ENCODE data around the gene OPCML.

The OPCML gene

GRCh38 chr11:133127741-133128140 is 404.6 kb downstream of the OPCML start:
- in situ Hi-C loops (cut with MboI; ENCODE audit: low sequenced_read_pairs, unreplicated experiment): no loop called here
- TF ChIP-seq CTCF (IDR thresholded peaks at IDR 0.05; ENCODE audit: borderline replicate concordance, control extremely low read depth, extremely low read depth, insufficient read depth, missing control alignments): no peak
- DNase-seq (ENCODE audit: low spot score): no peak

GRCh38 chr11:133123796-133124195 is 408.5 kb downstream of the OPCML start:
- in situ Hi-C loops (cut with MboI; ENCODE audit: low sequenced_read_pairs, unreplicated experiment): no loop called here
- TF ChIP-seq CTCF (IDR thresholded peaks at IDR 0.05; ENCODE audit: borderline replicate concordance, control extremely low read depth, extremely low read depth, insufficient read depth, missing control alignments): no peak
- no peak for DNase-seq (ENCODE audit: low spot score)

GRCh38 chr11:133123366-133123765 is 408.9 kb downstream of the OPCML start:
- in situ Hi-C loops (cut with MboI; ENCODE audit: low sequenced_read_pairs, unreplicated experiment): no loop called here
- DNase-seq (ENCODE audit: low spot score): no peak
- no peak for TF ChIP-seq CTCF (IDR thresholded peaks at IDR 0.05; ENCODE audit: borderline replicate concordance, control extremely low read depth, extremely low read depth, insufficient read depth, missing control alignments)

GRCh38 chr11:133122256-133122655 is 410.0 kb downstream of the OPCML start:
- no peak for TF ChIP-seq CTCF (IDR thresholded peaks at IDR 0.05; ENCODE audit: borderline replicate concordance, control extremely low read depth, extremely low read depth, insufficient read depth, missing control alignments)
- DNase-seq (ENCODE audit: low spot score): no peak
- in situ Hi-C loops (cut with MboI; ENCODE audit: low sequenced_read_pairs, unreplicated experiment): no loop called here

DNA sequence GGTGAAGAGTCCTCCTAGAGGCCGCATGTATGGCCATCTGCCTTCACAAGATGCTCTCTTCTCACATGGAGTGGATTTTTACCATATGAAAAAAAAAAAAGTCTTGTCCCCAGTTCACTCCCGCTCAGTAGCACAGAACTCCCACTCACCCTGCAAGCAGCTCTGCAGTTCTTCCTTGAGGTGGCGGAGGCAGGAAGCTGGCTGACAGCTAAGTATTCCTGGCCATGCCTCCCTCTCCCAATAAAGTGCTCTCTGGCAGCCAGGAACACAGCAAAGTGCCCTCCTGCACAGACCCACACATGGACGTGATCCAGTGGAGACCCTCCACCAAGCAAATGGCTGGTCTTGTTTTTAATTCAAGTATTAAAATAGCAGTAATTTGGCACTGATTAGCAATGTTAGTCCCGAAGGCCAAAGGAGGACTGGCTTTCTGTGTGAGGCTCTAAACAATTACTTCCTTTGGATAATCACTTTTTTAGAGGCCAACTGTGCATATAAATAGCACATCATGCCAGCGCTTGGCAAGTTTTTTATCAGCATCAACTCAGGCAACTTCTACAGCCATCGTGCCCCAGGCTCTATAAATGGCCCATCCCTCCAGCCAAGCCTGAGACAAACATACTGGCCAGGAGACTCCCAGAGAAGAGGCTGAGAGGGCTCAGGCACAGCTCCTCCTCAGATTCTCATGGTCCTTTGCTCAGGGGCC is 413.6 kb downstream of the OPCML start:
- no peak for TF ChIP-seq CTCF (IDR thresholded peaks at IDR 0.05; ENCODE audit: borderline replicate concordance, control extremely low read depth, extremely low read depth, insufficient read depth, missing control alignments)
- in situ Hi-C loops (cut with MboI; ENCODE audit: low sequenced_read_pairs, unreplicated experiment): no loop called here
- DNase-seq (ENCODE audit: low spot score): no peak

- in situ Hi-C loops (cut with MboI; ENCODE audit: low sequenced_read_pairs, unreplicated experiment): no loop called here
- no peak for TF ChIP-seq CTCF (IDR thresholded peaks at IDR 0.05; ENCODE audit: borderline replicate concordance, control extremely low read depth, extremely low read depth, insufficient read depth, missing control alignments)
Measured at GRCh38 chr11:133115099-133115498, 417.2 kb downstream of the OPCML start.

More at GRCh38 chr11:133115099-133115498, 417.2 kb downstream of the OPCML start:
- no peak for DNase-seq (ENCODE audit: low spot score)
